Endometrial microvascular endothelial cells (primary cell): ENCODE results near the gene ARMH3. TPM values are rescaled to one million over a fixed set of nuclear protein-coding genes. Genes with fewer than 3 reads are reported as not detected.

Source experiments
- in situ Hi-C: cut with HindIII; loops from 2 replicates; pipeline ENCODE4 v1.10.0; 2017; ENCODE audit warnings: low sequenced_read_pairs, low pct_unique_long_range_greater_than_20kb; ENCODE audit errors: inconsistent ontology term
- total RNA-seq: library from RNA; depleted of rRNA; stranded (reverse); fragments of >200 nt; gene quantifications from one replicate; pipeline ENCODE4 v1.2.3, GENCODE V29; 2015; ENCODE audit errors: inconsistent ontology term

ARMH3 gene
- total RNA-seq, 1 donor from 2014 or later = 9.3 TPM

DNA sequence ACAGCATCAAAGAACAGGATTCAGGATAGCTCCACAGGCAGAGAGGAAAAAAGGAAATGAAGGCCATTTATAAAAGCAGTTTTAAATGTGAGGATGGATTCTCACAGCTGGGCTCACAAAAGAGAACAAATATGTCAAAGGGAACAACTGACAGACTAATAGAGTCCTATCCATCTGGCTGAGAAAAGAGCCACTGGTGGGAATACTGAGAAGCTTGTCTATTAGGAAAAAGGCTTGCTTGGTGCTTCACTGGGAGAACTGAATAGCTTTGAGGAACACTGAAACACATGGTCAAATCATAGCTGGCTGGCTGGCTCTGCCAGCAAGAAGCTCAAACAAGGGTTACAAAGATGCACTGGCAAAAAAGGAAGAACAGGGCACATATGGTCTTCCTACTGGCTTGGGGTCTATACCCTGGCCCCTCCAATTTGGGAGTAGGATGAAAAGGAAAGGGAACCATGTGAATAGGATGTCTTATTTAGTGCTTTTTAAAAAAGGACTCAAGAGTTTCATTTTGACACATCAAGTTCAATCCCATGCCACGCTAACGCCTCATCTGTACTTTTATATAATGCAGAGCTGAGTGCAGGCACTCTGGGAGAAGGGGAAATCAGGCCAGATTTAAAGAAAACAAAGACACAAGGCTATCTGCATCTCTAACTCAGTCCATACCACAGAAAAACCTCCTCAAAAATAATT is 167.6 kb downstream of the ARMH3 start:
- in situ Hi-C loops = loop anchor here (25.0 kb wide), 1 partner anchor 99 kb away; no protein-coding TSS in a partner anchor

DNA sequence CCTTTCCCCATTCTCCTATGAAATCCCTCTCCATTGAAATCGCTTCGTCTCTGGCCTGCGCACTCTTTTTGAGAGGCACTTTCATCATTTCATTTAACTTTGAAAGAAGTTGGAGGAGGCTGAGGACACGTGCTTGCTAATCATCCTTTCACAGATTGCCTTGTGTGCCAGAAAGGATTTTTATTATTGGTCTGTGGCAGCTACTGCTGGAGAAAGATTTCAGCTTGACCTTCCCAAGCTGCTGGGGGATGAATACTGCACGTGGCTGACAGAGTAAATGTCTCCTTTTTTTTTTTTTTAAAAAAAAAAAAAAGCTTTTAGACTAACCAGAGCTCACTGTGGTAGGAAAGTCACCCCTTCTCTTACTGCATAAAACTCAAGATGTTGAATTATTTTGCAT is 168.2 kb downstream of the ARMH3 start:
- in situ Hi-C loops = loop anchor here (25.0 kb wide), 1 partner anchor 100 kb away; no protein-coding TSS in a partner anchor

DNA sequence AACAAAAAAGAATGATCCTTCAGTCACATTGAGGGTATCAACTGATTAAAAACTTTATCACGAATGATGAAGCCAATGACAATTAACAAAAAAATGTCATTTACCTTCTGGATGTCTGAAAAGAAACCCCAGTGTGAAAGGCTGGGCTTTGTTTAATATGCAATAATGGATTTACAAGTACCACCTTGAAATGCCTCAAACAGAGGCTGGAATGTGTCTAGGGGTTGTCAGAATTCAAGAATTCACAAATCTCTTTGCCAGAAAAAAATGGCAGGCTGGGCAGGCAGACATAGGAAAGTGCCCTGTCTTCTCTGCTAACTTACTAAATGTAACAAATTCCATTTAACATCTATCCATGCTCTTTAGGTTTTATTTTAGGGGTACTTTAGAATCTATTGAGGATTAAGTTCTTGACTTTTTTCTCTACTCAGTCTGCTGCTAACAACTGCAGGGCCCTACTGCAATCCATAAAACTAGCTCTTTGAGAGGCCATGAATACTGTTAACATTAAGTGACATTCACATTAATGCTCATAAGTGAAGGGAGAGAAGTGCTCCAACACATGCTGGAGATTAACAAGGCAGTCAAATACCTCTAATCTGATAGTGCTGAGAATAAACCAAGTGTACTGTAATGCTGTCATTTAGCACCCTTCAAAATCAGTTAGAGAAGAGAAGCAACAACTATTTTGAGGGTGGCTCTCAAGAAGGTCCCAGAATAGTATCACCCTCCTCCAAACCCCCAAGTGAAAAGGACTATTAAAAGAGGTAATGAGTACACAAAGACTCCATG is 169.3 kb downstream of the ARMH3 start:
- in situ Hi-C loops = loop anchor here (25.0 kb wide), 1 partner anchor 101 kb away; no protein-coding TSS in a partner anchor

DNA sequence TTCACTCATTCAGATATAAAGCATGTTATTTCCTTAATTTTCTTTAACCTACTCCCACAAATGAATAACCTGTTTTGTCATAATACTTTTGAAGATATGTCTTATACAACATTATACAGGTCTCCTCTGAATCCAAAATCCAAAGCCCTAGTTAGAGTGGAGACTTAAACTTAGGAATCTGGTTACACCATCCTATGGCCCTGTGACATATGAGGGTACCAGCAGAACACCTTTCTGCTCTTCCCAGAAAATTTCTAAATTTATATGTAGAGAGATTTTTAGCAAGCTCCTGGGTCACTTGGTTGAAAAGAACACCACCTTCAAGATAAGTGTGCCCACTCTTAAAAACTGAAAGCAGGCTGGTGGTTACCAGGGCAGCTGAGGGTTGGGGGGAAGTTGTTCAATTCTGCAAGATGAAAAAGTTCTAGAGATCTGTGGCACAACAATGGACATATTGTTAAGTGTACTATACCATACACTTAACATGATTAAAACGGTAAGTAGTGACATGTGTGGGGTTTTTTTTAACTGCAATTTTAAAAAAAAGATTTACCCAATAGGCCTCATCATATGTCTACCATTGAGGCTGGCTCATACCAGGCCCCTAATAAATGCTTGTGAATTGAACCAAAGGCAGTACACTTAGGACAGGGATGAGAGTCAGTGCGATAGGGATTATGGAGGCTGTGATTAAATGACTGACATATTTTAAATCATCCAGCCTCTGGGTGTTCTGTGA is 174.8 kb downstream of the ARMH3 start:
- in situ Hi-C loops = loop anchor here (25.0 kb wide), 1 partner anchor 106 kb away; no protein-coding TSS in a partner anchor

DNA sequence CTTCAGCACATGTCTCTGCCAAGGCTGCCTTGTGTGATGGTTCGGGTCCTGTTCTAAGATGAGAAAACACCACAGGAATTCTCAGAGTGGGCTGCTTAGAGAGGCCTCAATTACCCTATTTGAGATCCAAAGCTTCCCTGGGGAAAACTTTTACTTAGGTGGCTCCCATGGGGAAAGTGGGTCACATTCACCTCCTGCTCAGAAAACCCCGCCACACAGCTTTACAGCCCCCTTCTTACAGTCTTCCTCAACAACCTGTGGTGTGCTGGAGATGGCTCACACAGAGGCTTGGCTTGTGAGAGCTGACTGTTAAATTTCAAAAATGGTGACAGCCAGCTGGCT is 175.8 kb downstream of the ARMH3 start:
- in situ Hi-C loops = loop anchor here (25.0 kb wide), 1 partner anchor 107 kb away; no protein-coding TSS in a partner anchor

DNA sequence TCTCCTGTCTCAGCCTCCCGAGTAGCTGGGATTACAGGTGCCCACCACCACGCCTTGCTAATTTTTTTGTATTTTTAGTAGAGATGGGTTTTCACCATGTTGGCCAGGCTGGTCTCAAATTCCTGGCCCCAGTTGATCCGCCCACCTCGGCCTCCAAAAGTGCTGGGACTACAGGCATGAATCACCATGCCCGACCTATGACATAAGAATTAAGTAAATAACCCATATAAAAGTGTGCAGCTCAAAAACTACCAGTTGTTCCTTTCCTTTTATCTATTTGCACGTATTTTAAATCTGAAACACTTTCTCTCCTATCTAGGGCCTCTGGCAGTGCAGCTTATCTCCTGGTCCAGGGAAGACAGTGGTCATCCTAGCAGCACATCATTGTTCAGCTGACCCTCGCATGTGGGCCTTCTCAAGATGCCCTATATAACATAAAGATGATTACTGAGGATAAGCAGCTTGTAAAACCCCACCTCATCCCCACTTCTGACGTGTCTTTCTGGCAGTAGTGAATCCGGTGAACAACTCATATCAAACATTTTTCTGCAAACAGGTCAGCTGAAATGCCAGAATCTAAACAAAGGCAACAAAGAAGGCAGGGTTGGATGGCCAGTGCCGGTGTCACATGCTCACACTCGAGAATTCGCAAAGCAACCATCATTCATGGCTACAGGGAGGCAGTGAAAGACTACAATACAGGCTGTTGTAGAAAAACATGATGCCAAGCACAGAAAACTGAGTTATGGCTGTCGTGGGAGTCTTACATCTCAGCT is 176.3 kb downstream of the ARMH3 start:
- in situ Hi-C loops = loop anchor here (25.0 kb wide), 1 partner anchor 108 kb away; no protein-coding TSS in a partner anchor

DNA sequence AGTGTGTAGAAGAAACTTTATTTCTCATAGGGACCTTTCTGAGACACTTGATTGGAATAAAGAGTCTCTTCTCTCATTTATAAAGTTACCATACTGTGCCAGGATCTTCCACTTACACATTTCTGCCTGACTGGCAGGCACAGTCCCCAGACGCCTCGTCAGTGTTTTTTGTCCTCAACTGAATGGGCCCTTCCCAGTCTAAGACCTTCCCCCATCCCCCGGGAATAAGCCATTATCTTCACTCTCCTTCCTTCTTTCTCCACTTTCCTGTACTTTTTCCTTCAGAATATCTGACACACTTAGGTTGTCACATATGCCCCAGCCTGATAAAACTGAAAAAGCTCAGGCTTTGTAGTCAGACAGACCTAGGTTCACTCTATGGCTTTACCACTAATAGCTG is 177.1 kb downstream of the ARMH3 start:
- in situ Hi-C loops = loop anchor here (25.0 kb wide), 1 partner anchor 108 kb away; no protein-coding TSS in a partner anchor

DNA sequence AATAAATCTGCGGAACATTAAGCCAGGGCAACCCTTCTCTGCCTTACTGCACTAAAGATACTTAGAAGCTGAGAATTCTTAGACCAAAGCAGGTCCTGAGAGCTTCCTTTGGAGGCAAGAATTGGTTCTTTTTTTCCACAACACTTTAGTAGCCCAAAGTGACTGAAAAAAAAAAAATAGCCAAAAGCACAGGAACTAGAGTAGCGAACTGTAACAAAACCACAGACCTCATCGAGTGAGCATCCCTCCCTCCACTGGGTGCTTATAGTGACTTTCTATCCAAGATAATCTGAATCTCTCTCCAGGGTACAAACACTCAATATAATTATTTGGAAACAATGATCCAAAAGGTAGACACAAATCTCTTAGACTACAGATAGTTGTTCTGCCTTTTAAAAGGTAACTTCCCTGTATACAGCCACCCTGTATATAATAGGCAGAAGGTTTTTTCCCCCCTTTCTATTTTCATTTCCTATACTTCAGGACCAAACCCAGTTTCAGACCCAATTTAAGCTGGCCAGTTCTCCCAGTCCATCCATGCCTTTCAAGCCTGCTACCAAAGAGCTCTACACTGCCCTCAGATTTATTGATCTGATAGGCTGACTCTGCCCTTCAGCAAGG is 180.8 kb downstream of the ARMH3 start:
- in situ Hi-C loops = loop anchor here (25.0 kb wide), 1 partner anchor 112 kb away; no protein-coding TSS in a partner anchor

DNA sequence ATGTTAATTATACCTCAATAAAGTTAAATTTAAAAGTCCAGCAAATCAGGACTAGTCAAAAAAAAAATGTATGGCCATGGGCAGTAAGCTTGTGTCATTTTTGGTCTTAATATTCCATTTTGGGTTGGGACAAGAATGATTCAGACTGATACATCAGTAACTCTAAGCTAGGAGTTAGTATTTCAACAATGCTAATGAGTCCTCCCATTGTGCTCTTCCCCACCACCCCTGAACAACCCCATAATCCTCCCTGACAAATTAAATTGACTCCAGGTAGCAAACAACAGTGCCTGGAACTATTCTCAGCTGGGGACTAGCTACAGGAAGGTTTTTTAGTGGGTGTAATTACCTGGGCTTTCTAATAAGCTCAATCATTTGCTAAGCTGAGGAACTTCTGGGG is 181.7 kb downstream of the ARMH3 start:
- in situ Hi-C loops = no loop called here

DNA sequence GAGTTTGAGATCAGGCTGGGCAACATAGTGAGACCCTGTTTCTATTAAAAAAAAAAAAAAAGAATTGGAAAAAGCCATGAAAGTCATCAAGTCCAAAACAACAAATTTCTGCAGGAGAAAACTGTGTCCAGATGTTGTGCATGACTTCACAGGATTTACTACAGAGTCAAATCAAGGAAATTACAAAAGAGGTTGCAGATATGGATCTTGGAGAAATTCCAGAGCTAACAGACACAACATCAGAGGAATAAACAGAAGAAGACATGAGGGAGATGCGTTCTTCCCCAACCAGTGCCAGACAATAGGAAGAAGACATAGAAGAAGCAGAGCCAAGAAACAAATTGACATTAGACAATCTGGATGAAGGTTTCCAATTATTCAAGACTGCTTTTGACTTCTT is 188.0 kb downstream of the ARMH3 start:
- in situ Hi-C loops = no loop called here

DNA sequence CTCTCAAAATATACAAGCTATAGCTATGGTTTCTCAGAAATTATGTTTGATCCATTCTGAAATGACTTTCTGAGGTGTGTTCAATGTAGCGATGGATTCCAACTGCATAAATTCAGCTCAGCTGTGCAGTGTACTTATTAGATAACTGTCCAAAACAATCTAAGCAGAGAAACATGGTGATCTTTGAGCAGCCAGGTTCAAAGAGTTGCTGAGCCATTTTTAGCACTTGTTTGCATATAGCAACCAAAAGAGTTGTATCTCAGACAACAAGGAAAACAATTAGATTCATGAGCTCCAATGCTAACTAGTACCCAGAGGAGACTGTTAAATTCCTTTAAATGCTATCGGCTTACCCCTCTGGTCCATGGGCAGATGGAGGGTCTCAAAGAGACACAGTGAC is 196.4 kb downstream of the ARMH3 start:
- in situ Hi-C loops = no loop called here

DNA sequence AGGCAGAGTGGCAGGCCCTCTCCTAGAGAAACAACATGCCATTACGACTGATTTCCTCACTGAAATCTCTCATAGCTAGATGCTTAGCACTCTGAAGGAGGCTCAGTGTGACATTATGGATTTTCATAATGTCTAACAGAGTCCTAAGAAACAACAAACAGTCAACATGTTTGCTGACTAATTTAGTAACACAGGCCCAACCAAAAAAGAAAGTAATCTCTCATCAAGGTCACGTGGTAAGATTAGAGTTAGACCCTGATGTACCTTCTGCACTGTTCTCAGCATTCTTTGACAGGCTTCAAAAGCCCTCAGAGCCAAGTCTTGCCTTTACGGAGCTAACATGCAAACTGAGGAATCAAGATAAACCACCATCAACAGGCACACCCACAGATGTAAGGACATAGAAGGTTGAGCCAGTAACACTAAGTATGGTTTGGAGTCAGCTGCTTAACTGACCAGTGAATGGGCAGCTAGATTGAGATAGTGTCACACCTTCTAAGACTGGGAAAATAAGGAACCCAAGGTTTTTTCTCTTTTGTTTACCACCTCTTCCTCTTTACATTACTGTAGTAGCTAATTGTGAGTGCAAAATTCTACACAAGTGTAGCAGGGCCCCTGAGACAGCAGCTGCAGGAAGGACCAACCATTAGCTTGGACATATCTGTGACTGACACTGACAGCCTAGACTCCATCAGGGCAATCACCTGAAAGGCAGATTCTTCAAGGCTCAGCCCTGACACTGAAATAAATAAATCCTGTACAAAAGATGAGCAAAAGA is 197.1 kb downstream of the ARMH3 start:
- in situ Hi-C loops = no loop called here

DNA sequence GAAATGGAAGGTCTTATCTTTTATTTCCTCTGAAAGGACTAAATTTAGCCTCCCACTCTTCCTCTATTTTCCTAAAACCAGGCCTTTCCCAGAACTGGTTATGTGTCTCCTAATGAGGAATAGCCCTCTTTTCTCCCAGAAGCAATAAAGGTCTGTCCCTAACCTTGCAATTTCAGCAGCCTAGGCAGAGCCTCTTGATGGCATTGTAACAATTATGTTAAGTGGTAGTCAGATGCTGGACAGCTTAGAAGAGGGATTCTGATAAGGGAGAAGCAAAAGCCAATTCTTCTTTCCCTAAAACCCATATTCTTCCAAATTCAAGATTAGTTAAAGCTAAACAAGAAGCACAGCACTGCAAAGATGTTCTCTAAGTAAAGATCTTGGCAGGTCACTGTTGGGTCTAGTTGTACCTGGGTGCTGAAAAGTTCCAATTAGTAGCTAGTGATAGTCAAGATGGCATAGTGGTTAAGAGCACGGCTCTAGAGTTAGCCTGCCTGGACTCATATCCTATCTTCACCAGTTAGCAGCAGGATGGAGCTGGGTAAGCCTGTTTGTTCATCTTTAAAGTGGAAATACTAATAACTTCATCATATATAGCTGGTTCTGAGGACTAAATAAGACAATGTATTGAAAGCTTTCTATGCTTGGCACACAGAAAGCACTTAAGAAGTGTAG is 198.0 kb downstream of the ARMH3 start:
- in situ Hi-C loops = no loop called here

DNA sequence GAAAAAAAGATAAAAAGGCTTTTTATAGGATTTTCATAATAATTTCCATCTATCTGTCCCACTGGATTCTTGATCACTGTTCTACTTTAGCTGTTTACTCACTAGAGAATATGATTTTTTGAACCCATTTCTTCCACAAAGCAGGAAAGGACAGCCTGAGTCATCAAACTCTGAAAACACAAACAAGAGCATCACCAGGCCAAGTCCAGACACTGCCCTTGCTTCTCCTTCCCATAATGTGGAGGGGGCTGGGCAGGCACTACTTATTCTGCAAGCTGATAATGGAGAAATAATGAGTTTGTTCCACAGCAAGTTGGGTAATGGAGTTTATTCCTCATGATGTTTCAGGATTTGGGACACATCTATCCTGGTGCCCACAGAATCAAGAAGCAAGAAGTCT is 199.3 kb downstream of the ARMH3 start:
- in situ Hi-C loops = no loop called here

DNA sequence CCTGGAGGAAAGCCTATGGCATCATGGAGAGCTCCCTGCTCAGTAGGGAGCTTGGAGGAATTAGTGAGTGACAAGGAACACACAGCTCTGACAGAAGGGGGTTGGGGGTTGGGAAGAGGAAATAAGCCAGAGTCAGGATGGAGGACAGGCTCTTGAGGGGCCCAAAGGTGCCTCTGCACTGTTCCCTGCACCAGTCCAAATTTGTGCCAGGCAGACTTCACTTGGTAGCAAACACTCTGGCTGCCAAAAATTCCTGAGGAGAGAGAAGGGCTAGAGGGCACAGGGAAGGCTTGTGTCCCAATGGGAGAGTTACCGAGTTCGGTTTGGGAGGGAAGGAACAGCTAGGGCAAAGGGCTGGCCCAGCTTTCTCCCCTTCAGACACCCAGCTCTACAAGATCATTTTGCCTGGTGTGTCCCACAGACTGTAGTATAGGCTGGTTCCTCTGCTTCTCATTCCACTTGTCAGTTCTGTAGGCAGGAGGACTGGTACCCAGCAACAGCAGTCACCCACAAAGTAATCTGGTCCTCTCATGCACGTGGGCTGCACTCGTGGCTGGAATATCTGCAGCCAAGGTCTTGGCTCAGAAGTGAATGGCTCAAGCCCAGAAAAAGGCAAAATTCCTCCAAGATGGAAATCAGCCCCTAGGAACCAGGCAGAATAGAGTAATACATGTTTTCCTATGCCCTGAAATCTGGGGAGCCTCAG is 204.4 kb downstream of the ARMH3 start:
- in situ Hi-C loops = no loop called here

DNA sequence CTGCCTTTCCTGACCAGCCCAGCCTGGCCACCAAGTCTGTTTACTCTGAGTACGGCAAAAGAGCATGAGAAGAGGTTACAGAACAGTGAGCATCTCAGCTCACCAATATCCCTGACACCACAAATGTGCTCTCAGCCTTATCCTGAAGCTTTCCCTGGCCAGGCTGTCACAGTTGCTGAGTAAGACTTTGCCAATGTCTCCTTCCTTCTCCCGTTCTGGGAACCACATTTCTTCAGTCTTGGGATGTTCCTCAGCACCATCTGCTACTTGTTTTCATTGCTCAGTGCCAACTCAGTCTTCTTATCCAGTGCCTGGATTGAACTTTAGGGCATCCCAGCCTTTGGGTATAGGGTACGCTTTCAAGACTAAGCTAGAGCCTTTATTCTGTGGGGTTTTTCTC is 205.2 kb downstream of the ARMH3 start:
- in situ Hi-C loops = no loop called here
